IPS-15b (cell line): ENCODE results near the gene MEAK7.

Experiments used
- H3K27me3 ChIP-seq: one replicate; pipeline ENCODE4 v1.6.1; 2013; ENCODE audit warnings: low read length; ENCODE audit not compliant: control insufficient read depth, insufficient read depth
- H3K36me3 ChIP-seq: one replicate; pipeline ENCODE4 v1.6.1; 2013; ENCODE audit warnings: low read length; ENCODE audit not compliant: control insufficient read depth, insufficient read depth
- H3K4me1 ChIP-seq: one replicate; pipeline ENCODE4 v1.6.1; 2013; ENCODE audit warnings: mild to moderate bottlenecking, low read length; ENCODE audit not compliant: control insufficient read depth, insufficient read depth
- H3K4me3 ChIP-seq: one replicate; pipeline ENCODE4 v1.5.1; 2013; ENCODE audit warnings: low read depth, low read length
- H3K9ac ChIP-seq: one replicate; pipeline ENCODE4 v1.6.1; 2013; ENCODE audit warnings: low read depth, mild to moderate bottlenecking, low read length
- H3K9me3 ChIP-seq: one replicate; pipeline ENCODE4 v1.6.1; 2013; ENCODE audit warnings: mild to moderate bottlenecking, low read length; ENCODE audit not compliant: control insufficient read depth, insufficient read depth

MEAK7 gene

GRCh38 chr16:84497418-84498222 is 6.8 kb downstream of the MEAK7 start:
- H3K9ac ChIP-seq, result no peak overlapping the region
- no peaks in the 10 kb centered on the region for H3K4me1 ChIP-seq
- peaks cover 4% of the 10 kb centered on the region for H3K9me3 ChIP-seq
- H3K27me3 ChIP-seq, result no peaks in the 10 kb centered on the region
- no peak overlapping the region for H3K4me3 ChIP-seq
- peaks cover 27% of the 10 kb centered on the region for H3K36me3 ChIP-seq

GRCh38 chr16:84496991-84497390 is 7.5 kb downstream of the MEAK7 start:
- no peak overlapping the region for H3K9ac ChIP-seq
- H3K36me3 ChIP-seq, result peaks cover 23% of the 10 kb centered on the region
- no peaks in the 10 kb centered on the region for H3K27me3 ChIP-seq
- no peaks in the 10 kb centered on the region for H3K4me1 ChIP-seq
- H3K9me3 ChIP-seq, result peaks cover 4% of the 10 kb centered on the region
- H3K4me3 ChIP-seq, result no peak overlapping the region

- H3K9ac ChIP-seq, result no peak overlapping the region
- peaks cover 23% of the 10 kb centered on the region for H3K36me3 ChIP-seq
- no peaks in the 10 kb centered on the region for H3K4me1 ChIP-seq
- peaks cover 4% of the 10 kb centered on the region for H3K9me3 ChIP-seq
- no peak overlapping the region for H3K4me3 ChIP-seq
- H3K27me3 ChIP-seq, result no peaks in the 10 kb centered on the region
These were observed 9.0 kb downstream of the MEAK7 start for GRCh38 chr16:84495506-84495905.

GRCh38 chr16:84489131-84489530 is 15.3 kb downstream of the MEAK7 start:
- Histone ChIP-seq H3K4me1 (no peaks in the 10 kb centered on the region), H3K9ac (no peak overlapping the region), H3K4me3 (no peak overlapping the region), H3K9me3 (peaks cover 4% of the 10 kb centered on the region), H3K27me3 (no peaks in the 10 kb centered on the region), H3K36me3 (peaks cover 9% of the 10 kb centered on the region)

- Histone ChIP-seq H3K36me3 (peaks cover 9% of the 10 kb centered on the region), H3K9ac (no peak overlapping the region), H3K4me1 (no peaks in the 10 kb centered on the region), H3K4me3 (no peak overlapping the region), H3K27me3 (no peaks in the 10 kb centered on the region), H3K9me3 (no peaks in the 10 kb centered on the region)
These were observed 17.1 kb downstream of the MEAK7 start for GRCh38 chr16:84487358-84487757.

GRCh38 chr16:84486551-84487235 is 17.8 kb downstream of the MEAK7 start:
- Histone ChIP-seq H3K9ac (no peak overlapping the region), H3K4me3 (no peak overlapping the region), H3K9me3 (no peaks in the 10 kb centered on the region), H3K36me3 (peaks cover 10% of the 10 kb centered on the region), H3K4me1 (no peaks in the 10 kb centered on the region), H3K27me3 (no peaks in the 10 kb centered on the region)

- H3K4me3 ChIP-seq, result no peak overlapping the region
These were observed 18.3 kb downstream of the MEAK7 start for GRCh38 chr16:84486126-84486525.

GRCh38 chr16:84485255-84486010 is 19.0 kb downstream of the MEAK7 start:
- H3K9me3 ChIP-seq, result no peaks in the 10 kb centered on the region
- H3K27me3 ChIP-seq, result no peaks in the 10 kb centered on the region
- H3K36me3 ChIP-seq, result peaks cover 10% of the 10 kb centered on the region
- no peaks in the 10 kb centered on the region for H3K4me1 ChIP-seq
- no peak overlapping the region for H3K9ac ChIP-seq
- H3K4me3 ChIP-seq, result no peak overlapping the region

More at GRCh38 chr16:84486126-84486525, 18.3 kb downstream of the MEAK7 start:
- Histone ChIP-seq H3K9ac (no peak overlapping the region), H3K9me3 (no peaks in the 10 kb centered on the region), H3K36me3 (peaks cover 10% of the 10 kb centered on the region), H3K4me1 (no peaks in the 10 kb centered on the region), H3K27me3 (no peaks in the 10 kb centered on the region)

- peaks cover 10% of the 10 kb centered on the region for H3K36me3 ChIP-seq
- H3K9me3 ChIP-seq, result no peaks in the 10 kb centered on the region
- no peak overlapping the region for H3K4me3 ChIP-seq
- no peaks in the 10 kb centered on the region for H3K27me3 ChIP-seq
- H3K4me1 ChIP-seq, result no peaks in the 10 kb centered on the region
- H3K9ac ChIP-seq, result no peak overlapping the region
These were observed 19.7 kb downstream of the MEAK7 start for GRCh38 chr16:84484579-84485254.

GRCh38 chr16:84483882-84484565 is 20.4 kb downstream of the MEAK7 start:
- no peaks in the 10 kb centered on the region for H3K9me3 ChIP-seq
- no peak overlapping the region for H3K4me3 ChIP-seq
- peaks cover 11% of the 10 kb centered on the region for H3K36me3 ChIP-seq
- no peaks in the 10 kb centered on the region for H3K4me1 ChIP-seq
- no peak overlapping the region for H3K9ac ChIP-seq
- H3K27me3 ChIP-seq, result no peaks in the 10 kb centered on the region
